Left lobe of liver (tissue), 2 donors: Measurements from ENCODE around the gene ST6GALNAC3. TPM values are rescaled to one million over a fixed set of nuclear protein-coding genes. Genes with fewer than 3 reads are reported as not detected.

ENCODE experiments used
- ATAC-seq: fragments of 200-7000 bp; cut with Tn5 transposase; one replicate; pipeline ENCODE4 v1.9.1; 2020; ENCODE audit warnings: mild to moderate bottlenecking, moderate library complexity
- DNase-seq: peaks from one replicate; pipeline ENCODE4 v3.0.0-alpha.2; 2020; ENCODE audit warnings: low spot score
- total RNA-seq: library from RNA; stranded (reverse); gene quantifications from one replicate; pipeline ENCODE4 v1.2.1, GENCODE V29; 2021
- donor health status: DM: no; HTN: no; CAD: no; lungs with moderate emphysema.
- donor health status: DM: no; HTN: yes; CAD: no.

The ST6GALNAC3 gene
- total RNA-seq, 1 donor from 2014 or later = 2.6 TPM

DNA sequence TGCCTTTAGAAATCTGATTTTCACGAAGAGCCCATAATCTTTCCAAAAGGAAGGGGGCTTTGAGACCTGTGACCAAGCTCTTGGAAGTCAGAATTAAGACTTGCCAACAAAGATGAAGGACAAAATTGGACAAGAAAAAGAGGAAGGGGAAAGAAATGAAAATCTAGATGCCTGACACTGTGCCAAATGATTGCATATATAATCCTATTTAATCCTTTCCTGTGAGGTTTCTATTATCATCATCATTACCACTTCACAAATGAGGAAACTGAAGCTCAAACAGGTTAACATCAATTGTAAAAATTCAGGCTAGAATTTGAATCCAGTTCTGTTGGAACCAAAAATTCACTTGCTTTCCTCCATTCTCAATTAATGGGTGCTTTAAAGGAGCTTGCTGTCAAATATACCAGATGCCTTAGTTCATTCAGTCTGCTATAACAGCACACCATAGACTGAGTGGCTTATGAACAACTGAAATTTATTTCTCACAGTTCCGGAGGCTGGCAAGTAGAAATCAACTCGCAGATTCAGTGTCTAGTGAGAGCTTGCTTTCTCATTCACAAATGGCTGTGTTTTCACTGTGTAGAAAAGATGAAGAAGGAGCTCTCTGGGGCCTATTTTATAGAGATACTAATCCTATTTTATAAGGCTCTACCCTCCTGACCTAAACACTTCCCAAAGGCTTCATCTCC is 595.2 kb downstream of the ST6GALNAC3 start:
- DNase-seq (no peak), ATAC-seq (no peak)

DNA sequence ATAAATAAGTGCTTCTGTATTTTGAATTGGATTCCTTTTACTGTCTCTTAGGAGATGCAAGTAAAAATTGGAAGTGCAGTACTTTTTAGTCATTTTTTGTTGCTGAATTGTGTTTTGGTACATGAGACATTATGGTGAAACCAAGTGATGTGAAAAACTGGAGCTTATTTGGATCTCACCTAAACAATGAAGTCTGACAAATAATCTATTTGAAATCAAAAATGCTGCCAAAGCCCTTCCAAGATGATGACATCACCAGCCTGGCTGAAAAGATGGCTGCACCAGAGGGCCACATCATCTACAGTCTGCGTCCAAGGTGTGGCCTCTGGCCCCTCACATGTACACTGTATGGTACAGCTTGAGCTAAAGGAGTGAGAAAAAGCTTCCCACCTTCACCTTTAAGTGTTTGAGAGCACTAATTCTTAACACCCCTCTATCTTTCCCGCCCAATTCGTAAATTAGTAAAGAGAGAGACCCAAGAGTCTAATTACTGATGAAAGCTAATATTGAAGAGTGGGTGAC is 600.2 kb downstream of the ST6GALNAC3 start:
- no peak for ATAC-seq
- DNase-seq = no peak

DNA sequence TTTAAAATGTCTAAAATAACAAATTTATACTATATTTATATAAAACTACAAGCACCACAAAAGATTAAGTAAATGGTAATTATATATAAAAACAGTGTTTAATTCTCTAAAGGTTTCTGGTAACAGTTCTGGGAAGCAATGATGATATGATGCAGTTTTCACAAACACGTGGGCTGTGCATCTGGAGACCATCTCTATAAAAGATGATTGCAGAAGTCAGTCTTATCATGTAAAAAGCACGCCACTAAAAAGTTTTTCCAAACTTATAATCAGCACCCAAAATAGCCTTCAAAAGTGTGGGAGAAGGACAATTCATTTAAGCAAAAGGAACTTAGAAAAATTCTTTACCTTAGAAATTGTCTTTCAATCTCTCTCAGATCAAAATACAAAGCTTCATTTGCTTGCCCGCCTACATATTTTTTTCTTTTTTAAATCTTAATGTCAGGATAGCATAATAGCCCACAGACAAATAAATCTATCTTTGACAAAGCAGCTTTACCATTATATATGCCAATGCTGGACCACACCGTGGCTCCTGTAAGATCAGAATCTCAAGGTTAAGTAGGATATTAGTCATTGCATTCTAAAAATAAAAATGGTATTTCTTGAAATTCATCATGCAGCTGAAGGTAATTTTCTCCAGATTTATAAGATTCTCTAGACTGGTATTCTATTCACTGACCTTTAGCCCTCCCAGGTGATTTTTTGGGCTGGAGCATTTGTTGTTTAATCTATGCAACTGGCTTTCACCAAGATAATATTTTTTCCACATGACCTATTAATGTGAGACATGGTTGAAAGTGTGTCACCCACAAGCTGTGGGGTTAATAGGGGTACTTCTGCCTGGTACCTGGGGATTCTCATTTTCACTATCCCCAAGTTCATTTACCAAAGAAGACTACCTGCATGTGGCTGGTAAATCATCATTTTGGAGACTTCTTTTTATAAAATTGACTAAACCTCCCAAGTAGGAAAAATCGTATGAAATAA is 603.2 kb downstream of the ST6GALNAC3 start:
- ATAC-seq (no peak), DNase-seq (no peak)

DNA sequence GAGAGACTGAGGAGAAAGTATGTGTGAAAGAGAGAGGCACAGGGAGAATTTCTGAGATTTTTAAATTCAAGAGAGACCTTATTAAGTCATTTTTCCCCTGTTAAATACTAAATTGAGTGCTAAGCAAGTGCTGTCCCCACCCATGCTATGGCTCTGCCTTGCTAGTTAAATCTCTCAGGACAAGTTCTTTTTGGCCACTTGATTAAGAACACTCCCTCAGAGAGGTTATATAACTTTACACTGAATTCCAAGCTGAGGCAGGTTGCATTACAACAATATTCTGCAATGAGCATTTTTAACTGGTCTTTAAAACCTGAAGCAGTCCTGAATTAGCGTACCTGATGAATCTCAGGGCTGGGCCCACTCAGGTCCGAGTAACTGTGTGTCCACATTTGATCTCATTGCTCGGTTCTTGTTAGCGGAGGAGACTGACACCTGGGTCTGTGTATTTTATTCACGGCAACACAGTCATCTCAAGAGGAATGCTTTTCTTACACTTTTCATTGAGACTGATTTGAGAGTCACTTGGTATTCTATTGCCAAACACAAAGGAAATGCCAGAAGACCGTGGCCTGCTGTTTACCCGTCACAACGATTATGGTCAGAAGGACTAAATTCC is 605.1 kb downstream of the ST6GALNAC3 start:
- DNase-seq = no peak

DNA sequence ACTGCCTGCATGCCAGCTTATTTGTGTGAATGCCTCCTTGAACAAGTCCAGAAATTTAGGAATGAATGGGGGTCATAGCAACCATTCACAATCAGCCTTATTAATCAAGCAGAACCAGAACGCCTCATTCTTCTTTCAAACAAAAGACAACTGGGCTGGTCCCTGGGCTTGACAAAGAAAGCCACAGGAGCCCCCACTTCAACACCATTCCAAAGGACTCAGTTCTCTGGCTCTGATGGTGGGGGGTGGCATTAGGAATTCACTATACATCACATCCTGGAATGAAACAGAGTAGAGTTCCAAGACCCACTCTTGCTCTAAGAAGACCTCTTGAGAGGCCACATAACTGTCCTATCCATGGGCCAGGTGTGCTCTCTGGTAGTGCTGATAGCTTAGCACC is 606.1 kb downstream of the ST6GALNAC3 start:
- DNase-seq = no peak
- no peak for ATAC-seq

More for the DNA sequence above, 605.1 kb downstream of the ST6GALNAC3 start:
- no peak for ATAC-seq

DNA sequence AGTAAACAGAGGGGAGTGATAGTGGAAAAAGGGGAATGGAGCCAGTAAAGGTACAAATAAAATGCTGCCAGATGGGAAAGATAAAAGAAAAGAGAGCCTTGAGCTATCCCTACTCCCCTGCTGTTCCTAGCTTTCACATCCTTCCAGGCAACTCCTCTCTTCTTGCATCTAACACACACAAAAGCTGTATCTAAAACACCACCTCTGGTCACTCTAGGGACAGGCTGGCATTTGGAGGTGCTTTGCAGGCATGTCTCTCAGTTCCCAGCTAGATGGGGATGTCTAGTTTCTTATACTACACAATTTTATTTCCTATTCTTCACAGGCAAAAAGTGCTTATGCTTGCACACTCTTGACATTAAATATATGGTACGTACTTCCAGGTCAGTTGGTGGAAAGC is 607.6 kb downstream of the ST6GALNAC3 start:
- ATAC-seq (no peak), DNase-seq (no peak)

Other genes starting within 250 kb of the ST6GALNAC3 start
- not detected for gene ASB17, start 142.3 kb upstream of the ST6GALNAC3 start, total RNA-seq